OCI-LY3 (cell line): ENCODE results near the gene AQP6.

Source experiments
- H2AFZ ChIP-seq: fragments of 200-600, 300-600 bp; shearing (Covaris generic); 2 replicates; pipeline ENCODE4 v1.6.0; 2014; ENCODE audit warnings: antibody characterized with exemption, low read depth, low read length
- H3K27ac ChIP-seq: fragments of 200-600, 300-600 bp; sonication (generic); 2 replicates; pipeline ENCODE4 v1.5.1; 2014; ENCODE audit warnings: mild to moderate bottlenecking, low read length, moderate library complexity, mixed read lengths
- H3K27me3 ChIP-seq: fragments of 200-600, 300-600 bp; sonication (generic); 2 replicates; pipeline ENCODE4 v1.6.1; 2014; ENCODE audit warnings: low read depth, low read length, mixed read lengths
- H3K36me3 ChIP-seq: fragments of 200-600, 300-600 bp; sonication (generic); replicated peaks from 2 replicates; pipeline ENCODE3; 2014; ENCODE audit warnings: low read depth, low read length, mixed read lengths
- H3K4me1 ChIP-seq: fragments of 300-600, 200-600 bp; sonication (generic); 2 replicates; pipeline ENCODE4 v1.6.1; 2014; ENCODE audit warnings: low read length, mixed read lengths
- H3K4me2 ChIP-seq: fragments of 200-600, 300-600 bp; sonication (generic); 2 replicates; pipeline ENCODE4 v1.6.1; 2014; ENCODE audit warnings: low read length, mixed read lengths
- H3K4me3 ChIP-seq: fragments of 300-600, 200-600 bp; sonication (generic); 2 replicates; pipeline ENCODE4 v1.5.1; 2014; ENCODE audit warnings: antibody characterized with exemption, mild to moderate bottlenecking, low read length, moderate library complexity
- H3K79me2 ChIP-seq: fragments of 300-600, 200-600 bp; shearing (Covaris generic); 2 replicates; pipeline ENCODE4 v1.6.1; 2014; ENCODE audit warnings: mild to moderate bottlenecking, low read length, mixed read lengths
- H3K9ac ChIP-seq: fragments of 300-600, 200-600 bp; shearing (Covaris generic); 2 replicates; pipeline ENCODE4 v1.6.0; 2014; ENCODE audit warnings: mild to moderate bottlenecking, low read length, moderate library complexity
- H3K9me3 ChIP-seq: fragments of 200-600, 300-600 bp; shearing (Covaris generic); 2 replicates; pipeline ENCODE4 v1.6.1; 2014; ENCODE audit warnings: low read length, mixed read lengths; ENCODE audit not compliant: insufficient read depth
- H4K20me1 ChIP-seq: fragments of 200-600, 300-600 bp; sonication (generic); 2 replicates; pipeline ENCODE4 v1.6.1; 2016; ENCODE audit warnings: low read length, mixed read lengths; ENCODE audit not compliant: insufficient read depth
- EZH2phosphoT487 ChIP-seq: fragments of 200-600 bp; shearing (Covaris generic); IDR thresholded peaks from 2 replicates; pipeline ENCODE4 v1.6.1; 2018; ENCODE audit warnings: antibody characterized with exemption, mixed run types, low read depth
- TF ChIP-seq, protein P1 (sequence below): fragments of 200-600, 300-600 bp; sonication (generic); IDR thresholded peaks from 2 replicates; pipeline ENCODE4 v1.5.1; 2014; ENCODE audit warnings: antibody characterized with exemption, low read length, low read depth

The AQP6 gene

DNA sequence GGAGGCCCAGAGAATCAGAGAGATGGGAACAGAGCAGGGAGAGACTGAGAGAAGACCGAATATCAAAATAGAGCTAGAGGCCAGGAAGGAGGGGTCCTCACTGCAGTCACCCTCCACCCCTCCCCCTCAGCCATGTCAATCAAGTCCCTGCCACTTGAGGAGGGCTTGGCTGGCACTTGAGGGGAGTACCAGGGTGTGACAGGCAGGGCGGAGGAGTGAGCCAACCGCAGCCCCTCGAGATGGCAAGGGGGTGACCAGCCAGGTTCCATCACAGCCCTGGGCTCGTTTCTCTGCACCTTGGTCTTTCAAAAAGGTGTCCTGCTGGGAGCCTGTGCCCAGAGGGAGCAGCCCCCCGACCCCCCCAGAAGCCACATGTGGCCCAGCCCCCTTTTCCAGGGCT is 6.9 kb upstream of the AQP6 start:
- Histone ChIP-seq H3K4me3 (no peak overlapping the region), H2AFZ (no peak overlapping the region), H3K79me2 (no peaks in the 10 kb centered on the region), H3K4me2 (no peak overlapping the region), H3K4me1 (peaks cover 12% of the 10 kb centered on the region; the same call in 1 of the 2 replicates), H3K27me3 (peaks cover 25% of the 10 kb centered on the region), H3K9ac (no peak overlapping the region), H3K27ac (no peak overlapping the region), H3K9me3 (no peaks in the 10 kb centered on the region), H4K20me1 (no peaks in the 10 kb centered on the region), H3K36me3 (no peaks in the 10 kb centered on the region)
- TF ChIP-seq, protein P1, sequence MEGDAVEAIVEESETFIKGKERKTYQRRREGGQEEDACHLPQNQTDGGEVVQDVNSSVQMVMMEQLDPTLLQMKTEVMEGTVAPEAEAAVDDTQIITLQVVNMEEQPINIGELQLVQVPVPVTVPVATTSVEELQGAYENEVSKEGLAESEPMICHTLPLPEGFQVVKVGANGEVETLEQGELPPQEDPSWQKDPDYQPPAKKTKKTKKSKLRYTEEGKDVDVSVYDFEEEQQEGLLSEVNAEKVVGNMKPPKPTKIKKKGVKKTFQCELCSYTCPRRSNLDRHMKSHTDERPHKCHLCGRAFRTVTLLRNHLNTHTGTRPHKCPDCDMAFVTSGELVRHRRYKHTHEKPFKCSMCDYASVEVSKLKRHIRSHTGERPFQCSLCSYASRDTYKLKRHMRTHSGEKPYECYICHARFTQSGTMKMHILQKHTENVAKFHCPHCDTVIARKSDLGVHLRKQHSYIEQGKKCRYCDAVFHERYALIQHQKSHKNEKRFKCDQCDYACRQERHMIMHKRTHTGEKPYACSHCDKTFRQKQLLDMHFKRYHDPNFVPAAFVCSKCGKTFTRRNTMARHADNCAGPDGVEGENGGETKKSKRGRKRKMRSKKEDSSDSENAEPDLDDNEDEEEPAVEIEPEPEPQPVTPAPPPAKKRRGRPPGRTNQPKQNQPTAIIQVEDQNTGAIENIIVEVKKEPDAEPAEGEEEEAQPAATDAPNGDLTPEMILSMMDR = no peak
- TF ChIP-seq EZH2phosphoT487 = no peak

DNA sequence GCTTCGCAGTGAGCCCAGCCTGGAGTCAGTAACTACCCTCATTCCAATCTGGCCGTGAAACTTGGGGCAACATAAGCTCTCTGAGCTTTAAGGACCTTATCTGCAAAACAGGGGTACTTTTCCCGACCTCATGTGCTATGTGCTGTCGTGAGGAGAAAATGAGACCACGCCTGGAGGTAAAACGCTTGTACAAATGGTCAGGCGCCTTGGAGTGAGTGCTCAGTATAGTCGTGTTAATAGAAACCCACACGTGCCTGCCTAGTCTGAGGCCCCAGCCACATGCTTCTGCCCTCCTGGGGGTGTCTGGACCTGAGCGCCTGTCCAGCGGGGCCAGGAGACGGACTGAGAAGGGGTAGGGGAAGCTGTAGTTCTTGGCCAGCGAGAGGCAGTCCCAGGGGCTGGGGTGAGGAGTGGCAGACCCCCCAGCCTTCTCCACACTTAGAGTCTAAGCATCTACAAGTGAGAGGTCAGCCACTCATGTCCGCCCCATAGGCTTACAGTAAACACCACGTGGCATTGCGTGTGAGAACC is 6.2 kb upstream of the AQP6 start:
- peak overlapping the region; percentile 69; the same call in 1 of the 2 replicates for H3K9ac ChIP-seq
- H3K27me3 ChIP-seq = peaks cover 32% of the 10 kb centered on the region
- H3K4me1 ChIP-seq = peaks cover 12% of the 10 kb centered on the region; the same call in 1 of the 2 replicates
- H3K27ac ChIP-seq = no peak overlapping the region
- no peaks in the 10 kb centered on the region for H3K9me3 ChIP-seq
- TF ChIP-seq, protein P1 = no peak
- no peak for TF ChIP-seq EZH2phosphoT487
- H3K79me2 ChIP-seq = no peaks in the 10 kb centered on the region
- H3K4me2 ChIP-seq = peak overlapping the region; percentile 96
- H4K20me1 ChIP-seq = no peaks in the 10 kb centered on the region
- H3K36me3 ChIP-seq = no peaks in the 10 kb centered on the region
- peak overlapping the region; percentile 82 for H3K4me3 ChIP-seq
- H2AFZ ChIP-seq = peak overlapping the region; percentile 95

DNA sequence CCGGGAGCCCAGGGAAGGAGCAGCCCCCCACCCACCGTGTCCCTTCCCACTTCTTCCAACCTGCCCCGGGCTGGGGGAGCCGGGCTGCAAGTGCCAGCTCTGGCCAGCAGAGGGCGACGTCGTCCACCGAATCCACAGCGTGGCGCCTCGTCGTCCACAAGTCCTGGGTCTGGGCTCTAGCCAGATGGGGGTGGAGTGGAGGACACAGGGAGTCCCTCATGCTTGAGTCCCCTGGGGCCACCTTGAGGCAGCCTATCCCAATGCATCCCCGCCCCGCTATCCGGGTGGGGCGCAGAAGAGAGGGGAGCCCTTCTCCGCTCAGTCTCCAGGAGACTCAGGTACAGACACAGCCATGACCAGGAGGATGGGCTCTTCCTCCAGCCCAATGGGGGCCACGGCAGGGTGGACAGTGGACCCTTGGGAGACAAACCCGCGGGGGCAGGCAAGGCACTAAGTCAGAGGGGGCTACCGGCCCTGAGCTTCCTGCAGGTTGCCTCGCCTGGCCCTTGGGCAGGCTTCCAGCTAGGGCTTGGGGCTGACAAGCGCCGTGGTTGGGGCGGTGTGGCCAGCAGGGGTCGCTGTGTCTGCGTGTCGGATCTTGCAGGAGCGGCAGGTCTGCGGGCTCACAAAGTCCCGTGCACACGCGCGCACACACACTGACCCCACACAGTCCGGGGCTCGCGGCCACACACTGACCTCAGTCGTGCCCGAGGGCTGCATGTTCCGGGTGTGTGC is 5.5 kb upstream of the AQP6 start:
- H3K4me1 ChIP-seq = peaks cover 12% of the 10 kb centered on the region; the same call in 1 of the 2 replicates
- H3K27ac ChIP-seq = no peak overlapping the region
- H4K20me1 ChIP-seq = no peaks in the 10 kb centered on the region
- peaks cover 37% of the 10 kb centered on the region for H3K27me3 ChIP-seq
- no peaks in the 10 kb centered on the region for H3K9me3 ChIP-seq
- H3K36me3 ChIP-seq = no peaks in the 10 kb centered on the region
- H2AFZ ChIP-seq = peak overlapping the region; percentile 95
- TF ChIP-seq EZH2phosphoT487 = no peak
- TF ChIP-seq, protein P1 = peak; percentile 75
- peak overlapping the region; percentile 96 for H3K4me2 ChIP-seq
- peak overlapping the region; percentile 82 for H3K4me3 ChIP-seq
- peak overlapping the region; percentile 69 for H3K9ac ChIP-seq
- H3K79me2 ChIP-seq = no peaks in the 10 kb centered on the region

DNA sequence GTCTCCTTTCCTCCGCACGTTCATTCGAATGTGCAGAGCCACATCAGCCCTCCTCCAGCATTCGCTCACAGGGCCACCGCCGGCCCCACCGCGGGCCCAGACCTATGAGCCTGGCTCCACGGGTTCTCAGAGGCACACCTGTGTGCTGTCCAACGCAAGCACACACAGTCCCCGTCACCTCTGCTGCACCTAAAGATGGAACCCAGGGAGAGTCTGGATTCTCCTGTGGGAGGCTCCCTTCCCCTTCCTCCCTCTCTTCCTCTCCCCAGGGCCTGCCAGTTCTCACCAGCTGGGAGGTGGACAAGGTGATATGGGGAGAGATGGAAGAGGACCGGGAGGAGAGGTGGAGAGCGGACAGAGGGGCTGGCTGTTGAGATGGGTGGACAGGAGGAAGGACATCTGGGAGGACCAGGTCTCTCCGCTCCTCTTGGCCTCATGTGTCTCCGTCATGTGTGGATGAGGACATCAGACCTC is 4.9 kb upstream of the AQP6 start:
- Histone ChIP-seq H3K27me3 (peaks cover 37% of the 10 kb centered on the region), H2AFZ (peak overlapping the region; percentile 84), H3K9ac (peak overlapping the region; percentile 37)

More for the DNA sequence above, 4.9 kb upstream of the AQP6 start:
- Histone ChIP-seq H3K4me2 (peak overlapping the region; percentile 96), H3K4me3 (peak overlapping the region; percentile 82), H4K20me1 (no peaks in the 10 kb centered on the region), H3K36me3 (no peaks in the 10 kb centered on the region), H3K9me3 (no peaks in the 10 kb centered on the region), H3K4me1 (peaks cover 12% of the 10 kb centered on the region; the same call in 1 of the 2 replicates), H3K27ac (no peak overlapping the region), H3K79me2 (no peaks in the 10 kb centered on the region)
- TF ChIP-seq EZH2phosphoT487 = no peak
- TF ChIP-seq, protein P1 = no peak
